Naive B cell (primary cell): ENCODE data around the gene CCR2. TPM values are rescaled to one million over a fixed set of nuclear protein-coding genes. Genes with fewer than 3 reads are reported as not detected.

ENCODE experiments used
- ATAC-seq, 2 donors: fragments of 150-1000 bp; cut with Tn5 transposase; 2 replicates each; pipeline ENCODE4 v1.10.0; 2021; ENCODE audit warnings: low read depth in 2 of 2, mild to moderate bottlenecking in 2 of 2, moderate library complexity in 2 of 2
- DNase-seq: peaks from one replicate; pipeline ENCODE4 v3.0.0; 2022
- H3K27ac Mint-ChIP-seq, 6 donors: one replicate each; pipeline ENCODE4 v1.8.0; 2020 to 2022; ENCODE audit warnings: mild to moderate bottlenecking in 6 of 6, mixed read lengths in 6 of 6, moderate library complexity in 5 of 6, inconsistent platforms in 2 of 6
- H3K27me3 Mint-ChIP-seq, 3 donors: one replicate each; pipeline ENCODE4 v1.8.0; 2021 to 2022; ENCODE audit warnings: mixed read lengths in 3 of 3, mild to moderate bottlenecking in 1 of 3
- H3K36me3 Mint-ChIP-seq, 2 donors: one replicate each; pipeline ENCODE4 v1.8.0; 2020 to 2022; ENCODE audit warnings: mixed read lengths in 2 of 2, inconsistent platforms in 1 of 2, mild to moderate bottlenecking in 1 of 2
- H3K4me1 Mint-ChIP-seq, 3 donors: one replicate each; pipeline ENCODE4 v1.8.0; 2020 to 2022; ENCODE audit warnings: mixed read lengths in 3 of 3, inconsistent platforms in 1 of 3, mild to moderate bottlenecking in 1 of 3, moderate library complexity in 1 of 3
- H3K4me3 Mint-ChIP-seq, 8 donors: one replicate each; pipeline ENCODE4 v1.8.0; 2020 to 2022; ENCODE audit warnings: mild to moderate bottlenecking in 8 of 8, mixed read lengths in 8 of 8, moderate library complexity in 8 of 8, inconsistent platforms in 2 of 8
- H3K9me3 Mint-ChIP-seq, 7 donors: one replicate each; pipeline ENCODE4 v1.8.0; 2020 to 2022; ENCODE audit warnings: mixed read lengths in 7 of 7, mild to moderate bottlenecking in 5 of 7, inconsistent platforms in 2 of 7, moderate library complexity in 1 of 7
- polyA plus RNA-seq, 6 donors: library from polyadenylated mRNA; unstranded; fragments of 300-500 nt; fragmentation: Illumina TruSeq; gene quantifications; one replicate each; pipeline ENCODE4 v1.2.3, GENCODE V29; 2021; ENCODE audit warnings: low read depth in 6 of 6

CCR2 gene
- polyA plus RNA-seq, 6 donors from 2014 or later, result 0.27 to 1.4 (median 0.66) TPM

DNA sequence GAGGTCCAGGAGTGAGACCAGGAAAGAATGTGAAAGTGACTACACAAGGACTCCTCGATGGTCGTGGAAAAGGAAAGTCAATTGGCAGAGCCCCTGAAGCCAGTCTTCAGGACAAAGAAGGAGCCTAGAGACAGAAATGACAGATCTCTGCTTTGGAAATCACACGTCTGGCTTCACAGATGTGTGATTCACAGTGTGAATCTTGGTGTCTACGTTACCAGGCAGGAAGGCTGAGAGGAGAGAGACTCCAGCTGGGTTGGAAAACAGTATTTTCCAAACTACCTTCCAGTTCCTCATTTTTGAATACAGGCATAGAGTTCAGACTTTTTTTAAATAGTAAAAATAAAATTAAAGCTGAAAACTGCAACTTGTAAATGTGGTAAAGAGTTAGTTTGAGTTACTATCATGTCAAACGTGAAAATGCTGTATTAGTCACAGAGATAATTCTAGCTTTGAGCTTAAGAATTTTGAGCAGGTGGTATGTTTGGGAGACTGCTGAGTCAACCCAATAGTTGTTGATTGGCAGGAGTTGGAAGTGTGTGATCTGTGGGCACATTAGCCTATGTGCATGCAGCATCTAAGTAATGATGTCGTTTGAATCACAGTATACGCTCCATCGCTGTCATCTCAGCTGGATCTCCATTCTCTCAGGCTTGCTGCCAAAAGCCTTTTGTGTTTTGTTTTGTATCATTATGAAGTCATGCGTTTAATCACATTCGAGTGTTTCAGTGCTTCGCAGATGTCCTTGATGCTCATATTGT is 6.0 kb downstream of the CCR2 start:
- Mint-ChIP-seq H3K4me1 (peaks cover 27 to 45% (median 31%) of the 10 kb centered on the region in 3 donors), H3K36me3 (peaks cover 0 to 3% of the 10 kb centered on the region in 2 donors), H3K9me3 (no peaks in the 10 kb centered on the region), H3K27me3 (no peaks in the 10 kb centered on the region), H3K4me3 (no peak overlapping the region), H3K27ac (no peak overlapping the region)
- ATAC-seq (no peak), DNase-seq (no peak)

DNA sequence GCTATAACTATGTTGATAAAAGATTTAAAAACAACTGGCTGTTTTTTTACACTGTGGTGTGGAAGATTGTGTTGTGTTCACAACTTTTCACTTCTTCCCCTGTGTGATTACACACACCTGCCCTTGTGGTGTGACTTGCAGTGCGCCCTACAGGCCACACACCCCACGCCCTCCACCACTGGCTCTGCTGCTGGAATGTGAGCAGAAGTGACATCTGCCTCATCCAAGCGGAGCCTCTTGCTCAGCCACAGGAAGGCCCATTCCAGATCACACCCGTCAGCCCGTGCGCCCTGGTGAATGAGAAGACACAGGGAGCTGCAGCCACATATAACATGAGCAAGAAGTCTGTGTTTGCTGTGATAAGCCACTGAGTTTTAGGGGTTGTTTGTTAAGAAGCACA is 7.0 kb downstream of the CCR2 start:
- DNase-seq (no peak), ATAC-seq (no peak)
- Mint-ChIP-seq H3K9me3 (no peaks in the 10 kb centered on the region), H3K27me3 (no peaks in the 10 kb centered on the region), H3K27ac (peak overlapping the region in 1 of 6 donors; percentile 46), H3K36me3 (peaks cover 0 to 3% of the 10 kb centered on the region in 2 donors), H3K4me1 (peaks cover 23 to 38% (median 24%) of the 10 kb centered on the region in 3 donors), H3K4me3 (no peak overlapping the region)

DNA sequence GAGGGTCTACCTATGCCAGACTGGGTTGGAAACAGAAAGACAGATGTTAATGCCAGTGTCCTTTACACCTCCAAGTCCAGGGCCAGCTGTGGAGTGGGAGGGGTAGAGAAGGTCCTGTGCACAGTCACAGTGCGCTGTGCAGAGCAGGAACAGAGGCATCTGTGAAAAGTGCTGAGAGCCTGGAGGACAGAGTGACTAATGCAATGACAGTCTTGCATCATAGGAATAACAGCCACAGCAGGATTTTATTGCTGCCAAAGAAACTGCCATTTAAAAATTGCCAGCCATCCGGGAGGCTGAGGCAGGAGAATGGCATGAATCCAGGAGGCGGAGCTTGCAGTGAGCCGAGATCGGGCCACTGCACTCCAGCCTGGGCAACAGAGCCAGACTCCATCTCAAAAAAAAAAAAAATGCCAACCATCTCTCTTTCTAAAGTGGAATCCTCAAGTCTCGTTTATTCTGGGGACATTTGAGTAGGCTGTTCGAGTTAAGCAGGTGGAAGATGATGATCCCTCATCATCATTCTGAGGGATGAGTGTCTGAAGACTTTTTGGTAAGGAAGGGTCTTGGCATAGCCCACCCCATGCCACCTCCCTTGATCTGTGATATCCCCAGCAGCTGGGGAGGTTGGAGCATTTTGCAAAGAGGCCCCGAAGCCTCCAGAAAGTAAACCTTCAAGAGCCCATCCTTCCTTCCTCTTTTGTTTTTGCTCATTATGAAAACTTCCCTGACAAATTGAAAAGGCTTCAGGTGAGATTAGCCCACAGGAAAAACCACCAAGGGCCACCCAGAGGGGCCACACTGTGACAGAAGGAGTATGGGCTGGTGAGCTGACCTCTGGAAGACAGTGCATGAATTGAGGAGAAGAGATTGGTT is 7.7 kb downstream of the CCR2 start:
- Mint-ChIP-seq H3K4me1 (peaks cover 19 to 31% (median 24%) of the 10 kb centered on the region in 3 donors), H3K27me3 (no peaks in the 10 kb centered on the region), H3K36me3 (peaks cover 0 to 3% of the 10 kb centered on the region in 2 donors), H3K27ac (no peak overlapping the region), H3K9me3 (no peaks in the 10 kb centered on the region), H3K4me3 (peak overlapping the region in 1 of 8 donors; percentile 52)
- no peak for ATAC-seq
- no peak for DNase-seq

DNA sequence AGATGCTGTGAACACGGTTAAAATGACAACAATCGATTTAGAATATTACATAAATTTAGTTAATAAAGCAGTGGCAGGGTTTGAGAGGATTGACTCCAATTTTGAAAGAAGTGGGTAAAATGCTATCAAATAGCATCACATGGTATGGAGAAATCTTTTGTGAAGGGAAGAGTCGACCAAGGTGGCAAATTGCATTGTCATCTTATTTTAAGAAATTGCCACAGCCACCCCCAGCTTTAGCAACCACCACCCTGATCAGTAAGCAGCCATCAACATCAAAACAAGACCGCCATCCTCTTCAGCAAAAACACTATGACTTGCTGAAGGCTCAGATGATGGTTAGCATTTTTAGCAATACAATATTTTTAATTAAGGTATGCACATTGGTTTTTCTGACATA is 11.1 kb downstream of the CCR2 start:
- Mint-ChIP-seq H3K4me1 (peaks cover 19 to 32% (median 24%) of the 10 kb centered on the region in 3 donors), H3K27ac (no peak overlapping the region), H3K9me3 (no peaks in the 10 kb centered on the region), H3K27me3 (no peaks in the 10 kb centered on the region), H3K36me3 (no peaks in the 10 kb centered on the region), H3K4me3 (no peak overlapping the region)
- ATAC-seq, result no peak
- DNase-seq, result no peak

DNA sequence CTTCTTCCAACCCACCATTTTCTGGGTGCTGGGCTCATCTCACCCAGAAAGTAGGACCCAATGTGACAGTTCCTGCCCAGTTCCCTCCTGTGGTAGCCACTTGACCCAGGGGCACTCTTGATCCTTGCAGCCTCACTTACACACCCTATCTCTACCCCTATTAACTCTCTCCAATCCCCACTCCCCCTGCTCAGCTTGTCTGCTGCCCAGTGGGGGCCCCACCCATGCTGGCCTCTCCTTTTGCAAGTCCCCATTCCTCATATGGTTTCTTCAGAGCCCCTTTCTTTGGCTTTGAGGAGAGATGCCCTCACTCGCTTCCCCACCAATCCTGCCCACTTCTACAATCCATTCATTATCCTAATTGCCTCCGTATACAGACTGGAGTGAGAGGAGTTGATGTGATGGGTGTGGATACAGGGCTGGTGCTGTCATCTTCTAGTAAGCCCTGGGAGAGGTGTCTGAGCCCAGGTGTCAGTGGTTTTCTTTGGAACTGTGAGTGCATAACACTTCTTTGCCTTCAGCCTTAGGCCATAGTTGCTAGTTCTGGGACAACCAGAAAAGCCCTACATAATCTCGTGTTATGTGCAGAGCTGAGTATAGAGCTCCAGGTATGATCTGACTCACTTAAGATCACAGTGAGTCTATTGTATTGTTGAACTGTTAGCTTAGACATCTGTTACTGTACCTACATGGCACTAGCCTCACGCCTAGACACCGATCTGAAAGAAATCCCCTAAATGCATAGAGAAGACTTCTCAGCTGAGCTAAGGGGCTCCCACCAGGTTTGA is 12.0 kb downstream of the CCR2 start:
- no peaks in the 10 kb centered on the region for H3K36me3 Mint-ChIP-seq
- no peak for DNase-seq
- no peak for ATAC-seq
- no peaks in the 10 kb centered on the region for H3K27me3 Mint-ChIP-seq
- peaks cover 15 to 29% (median 28%) of the 10 kb centered on the region in 3 donors for H3K4me1 Mint-ChIP-seq
- H3K9me3 Mint-ChIP-seq, result no peaks in the 10 kb centered on the region
- H3K4me3 Mint-ChIP-seq, result peak overlapping the region in 1 of 8 donors; percentile 36
- no peak overlapping the region for H3K27ac Mint-ChIP-seq

DNA sequence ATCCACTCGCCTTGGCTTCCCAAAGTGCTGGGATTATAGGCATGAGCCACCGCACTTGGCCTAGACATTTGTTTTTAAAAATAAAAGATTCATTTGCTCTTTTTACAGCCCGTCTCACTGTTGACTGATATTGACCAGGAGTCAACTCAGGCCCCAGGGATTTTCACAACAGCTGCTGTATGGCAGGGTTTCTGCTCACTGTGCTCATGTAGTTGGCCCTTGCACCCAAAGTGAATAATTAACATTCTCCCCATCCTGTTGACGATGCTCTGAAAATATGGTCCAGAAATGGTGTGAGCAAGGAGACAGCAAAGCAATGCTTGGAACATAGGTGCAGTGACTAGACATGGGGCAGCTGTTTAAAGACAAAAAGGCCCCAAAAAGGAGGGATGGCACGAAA is 13.9 kb downstream of the CCR2 start:
- Mint-ChIP-seq H3K4me1 (peaks cover 11 to 18% (median 14%) of the 10 kb centered on the region in 3 donors), H3K4me3 (no peak overlapping the region), H3K9me3 (no peaks in the 10 kb centered on the region), H3K27me3 (no peaks in the 10 kb centered on the region), H3K36me3 (no peaks in the 10 kb centered on the region), H3K27ac (no peak overlapping the region)
- no peak for DNase-seq
- ATAC-seq, result no peak

DNA sequence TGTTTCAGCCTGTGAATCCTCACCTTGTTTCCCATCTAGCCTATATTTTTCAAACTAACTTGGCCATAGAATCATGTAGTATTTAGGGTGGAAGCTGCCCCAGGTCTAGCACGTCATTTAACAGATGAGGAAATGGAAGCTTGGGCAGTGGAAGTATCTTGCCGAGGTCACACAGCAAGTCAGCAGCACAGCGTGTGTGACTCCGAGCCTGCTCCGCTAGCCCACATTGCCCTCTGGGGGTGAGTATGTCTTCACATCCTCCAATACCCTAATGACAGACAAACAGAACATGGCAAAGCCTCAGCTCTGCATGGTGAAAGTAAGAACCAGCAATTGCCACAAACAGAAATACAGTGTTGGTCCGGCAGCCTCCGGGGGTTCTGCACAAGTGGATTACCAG is 14.7 kb downstream of the CCR2 start:
- H3K27me3 Mint-ChIP-seq, result peaks cover 0 to 8% (median 0%) of the 10 kb centered on the region in 3 donors

DNA sequence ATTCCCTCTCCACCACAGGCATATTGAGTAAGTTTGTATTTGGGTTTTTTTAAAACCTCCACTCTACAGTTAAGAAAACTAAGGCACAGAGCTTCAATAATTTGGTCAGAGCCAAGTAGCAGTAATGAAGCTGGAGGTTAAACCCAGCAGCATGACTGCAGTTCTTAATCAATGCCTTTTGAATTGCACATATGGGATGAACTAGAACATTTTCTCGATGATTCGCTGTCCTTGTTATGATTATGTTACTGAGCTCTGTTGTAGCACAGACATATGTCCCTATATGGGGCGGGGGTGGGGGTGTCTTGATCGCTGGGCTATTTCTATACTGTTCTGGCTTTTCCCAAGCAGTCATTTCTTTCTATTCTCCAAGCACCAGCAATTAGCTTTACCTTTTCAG is 15.2 kb downstream of the CCR2 start:
- no peak overlapping the region for H3K4me3 Mint-ChIP-seq

More for the DNA sequence above, 14.7 kb downstream of the CCR2 start:
- H3K9me3 Mint-ChIP-seq, result no peaks in the 10 kb centered on the region
- ATAC-seq (peak; percentile 95), DNase-seq (peak; percentile 41)
- H3K4me3 Mint-ChIP-seq, result no peak overlapping the region
- H3K4me1 Mint-ChIP-seq, result peaks cover 11 to 18% (median 14%) of the 10 kb centered on the region in 3 donors
- no peaks in the 10 kb centered on the region for H3K36me3 Mint-ChIP-seq
- H3K27ac Mint-ChIP-seq, result peak overlapping the region in 2 of 6 donors; percentile 39 to 47

DNA sequence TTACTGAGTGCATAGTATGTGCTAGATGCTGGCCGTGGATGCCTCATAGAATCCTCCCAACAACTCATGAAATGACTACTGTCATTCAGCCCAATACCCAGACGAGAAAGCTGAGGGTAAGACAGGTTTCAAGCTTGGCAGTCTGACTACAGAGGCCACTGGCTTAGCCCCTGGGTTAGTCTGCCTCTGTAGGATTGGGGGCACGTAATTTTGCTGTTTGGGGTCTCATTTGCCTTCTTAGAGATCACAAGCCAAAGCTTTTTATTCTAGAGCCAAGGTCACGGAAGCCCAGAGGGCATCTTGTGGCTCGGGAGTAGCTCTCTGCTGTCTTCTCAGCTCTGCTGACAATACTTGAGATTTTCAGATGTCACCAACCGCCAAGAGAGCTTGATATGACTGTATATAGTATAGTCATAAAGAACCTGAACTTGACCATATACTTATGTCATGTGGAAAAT is 15.8 kb downstream of the CCR2 start:
- peaks cover 5 to 14% (median 7%) of the 10 kb centered on the region in 3 donors for H3K27me3 Mint-ChIP-seq
- H3K4me1 Mint-ChIP-seq, result peaks cover 11 to 18% (median 14%) of the 10 kb centered on the region in 3 donors
- H3K36me3 Mint-ChIP-seq, result no peaks in the 10 kb centered on the region
- peak overlapping the region in 1 of 6 donors; percentile 74 for H3K27ac Mint-ChIP-seq
- DNase-seq, result no peak
- ATAC-seq, result no peak
- no peak overlapping the region for H3K4me3 Mint-ChIP-seq
- no peaks in the 10 kb centered on the region for H3K9me3 Mint-ChIP-seq

More for the DNA sequence above, 15.2 kb downstream of the CCR2 start:
- Mint-ChIP-seq H3K27me3 (peaks cover 0 to 9% (median 1%) of the 10 kb centered on the region in 3 donors), H3K4me1 (peaks cover 11 to 18% (median 14%) of the 10 kb centered on the region in 3 donors), H3K27ac (peak overlapping the region in 1 of 6 donors; percentile 74), H3K36me3 (no peaks in the 10 kb centered on the region), H3K9me3 (no peaks in the 10 kb centered on the region)
- DNase-seq, result no peak
- ATAC-seq, result no peak

DNA sequence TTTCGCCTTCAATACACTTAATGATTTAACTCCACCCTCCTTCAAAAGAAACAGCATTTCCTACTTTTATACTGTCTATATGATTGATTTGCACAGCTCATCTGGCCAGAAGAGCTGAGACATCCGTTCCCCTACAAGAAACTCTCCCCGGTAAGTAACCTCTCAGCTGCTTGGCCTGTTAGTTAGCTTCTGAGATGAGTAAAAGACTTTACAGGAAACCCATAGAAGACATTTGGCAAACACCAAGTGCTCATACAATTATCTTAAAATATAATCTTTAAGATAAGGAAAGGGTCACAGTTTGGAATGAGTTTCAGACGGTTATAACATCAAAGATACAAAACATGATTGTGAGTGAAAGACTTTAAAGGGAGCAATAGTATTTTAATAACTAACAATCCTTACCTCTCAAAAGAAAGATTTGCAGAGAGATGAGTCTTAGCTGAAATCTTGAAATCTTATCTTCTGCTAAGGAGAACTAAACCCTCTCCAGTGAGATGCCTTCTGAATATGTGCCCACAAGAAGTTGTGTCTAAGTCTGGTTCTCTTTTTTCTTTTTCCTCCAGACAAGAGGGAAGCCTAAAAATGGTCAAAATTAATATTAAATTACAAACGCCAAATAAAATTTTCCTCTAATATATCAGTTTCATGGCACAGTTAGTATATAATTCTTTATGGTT is 17.1 kb downstream of the CCR2 start, which contains the start of gene CCR5:
Gene CCR5 (plus strand): TSS at position 108 of the 680 bp plus-strand sequence. CDS start 1,957 bp downstream, outside the sequence.
- Mint-ChIP-seq H3K4me3 (peak within 1 kb of the TSS in 1 of 8 donors; percentile 22), H3K27me3 (peaks cover 5 to 14% (median 11%) of the 10 kb centered on the region in 3 donors), H3K9me3 (no peaks in the 10 kb centered on the region), H3K36me3 (no peaks in the 10 kb centered on the region), H3K4me1 (peaks cover 11 to 18% (median 14%) of the 10 kb centered on the region in 3 donors), H3K27ac (peak within 1 kb of the TSS in 1 of 6 donors; percentile 2)
- DNase-seq, result no peak
- ATAC-seq, result no peak

DNA sequence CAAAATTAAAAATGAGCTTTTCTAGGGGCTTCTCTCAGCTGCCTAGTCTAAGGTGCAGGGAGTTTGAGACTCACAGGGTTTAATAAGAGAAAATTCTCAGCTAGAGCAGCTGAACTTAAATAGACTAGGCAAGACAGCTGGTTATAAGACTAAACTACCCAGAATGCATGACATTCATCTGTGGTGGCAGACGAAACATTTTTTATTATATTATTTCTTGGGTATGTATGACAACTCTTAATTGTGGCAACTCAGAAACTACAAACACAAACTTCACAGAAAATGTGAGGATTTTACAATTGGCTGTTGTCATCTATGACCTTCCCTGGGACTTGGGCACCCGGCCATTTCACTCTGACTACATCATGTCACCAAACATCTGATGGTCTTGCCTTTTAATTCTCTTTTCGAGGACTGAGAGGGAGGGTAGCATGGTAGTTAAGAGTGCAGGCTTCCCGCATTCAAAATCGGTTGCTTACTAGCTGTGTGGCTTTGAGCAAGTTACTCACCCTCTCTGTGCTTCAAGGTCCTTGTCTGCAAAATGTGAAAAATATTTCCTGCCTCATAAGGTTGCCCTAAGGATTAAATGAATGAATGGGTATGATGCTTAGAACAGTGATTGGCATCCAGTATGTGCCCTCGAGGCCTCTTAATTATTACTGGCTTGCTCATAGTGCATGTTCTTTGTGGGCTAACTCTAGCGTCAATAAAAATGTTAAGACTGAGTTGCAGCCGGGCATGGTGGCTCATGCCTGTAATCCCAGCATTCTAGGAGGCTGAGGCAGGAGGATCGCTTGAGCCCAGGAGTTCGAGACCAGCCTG is 17.8 kb downstream of the CCR2 start:
- no peaks in the 10 kb centered on the region for H3K9me3 Mint-ChIP-seq
- no peak for ATAC-seq
- no peak overlapping the region for H3K27ac Mint-ChIP-seq
- H3K4me3 Mint-ChIP-seq, result no peak overlapping the region
- peaks cover 5 to 14% (median 11%) of the 10 kb centered on the region in 3 donors for H3K27me3 Mint-ChIP-seq
- DNase-seq, result no peak
- H3K4me1 Mint-ChIP-seq, result peaks cover 8 to 18% (median 14%) of the 10 kb centered on the region in 3 donors
- no peaks in the 10 kb centered on the region for H3K36me3 Mint-ChIP-seq
